ENCODE results near the gene SHOC2. TPM values are rescaled to one million over a fixed set of nuclear protein-coding genes. Genes with fewer than 3 reads are reported as not detected.
A peak's percentile ranks its signal among the peaks of the same experiment; 100 is the strongest.

SHOC2 gene
- polyA plus RNA-seq, 3 donors, result 13.9 to 69.9 (median 68.9) TPM

GRCh38 chr10:110872984-110873923, 46.1 kb upstream of the SHOC2 start:
- Histone ChIP-seq H3K36me3 (replicated peaks in 1 of 2; ENCODE audit: control insufficient read depth in 1 of 2, insufficient read depth in 2 of 2, low read length in 2 of 2) (peaks cover 22 to 24% of the 10 kb centered on the region in 2 donors), H3K4me3 (replicated peaks in 1 of 3; ENCODE audit: low read depth in 2 of 3, low read length in 3 of 3) (peak overlapping the region; percentile 88 to 95 (median 89)), H3K79me2 (ENCODE audit: insufficient read depth, low read length) (peaks cover 75% of the 10 kb centered on the region), H3K9ac (ENCODE audit: insufficient read depth, low read length, poor library complexity, severe bottlenecking) (peak overlapping the region; percentile 93), H3K27ac (ENCODE audit: low read depth in 1 of 2, low read length in 2 of 2) (peak overlapping the region; percentile 88 to 92), H3K4me1 (ENCODE audit: control insufficient read depth in 1 of 2, insufficient read depth in 2 of 2, low read length in 2 of 2) (peaks cover 25 to 45% of the 10 kb centered on the region in 2 donors), H3K9me3 (replicated peaks in 1 of 2; ENCODE audit: control insufficient read depth in 1 of 2, insufficient read depth in 1 of 2, low read length in 2 of 2) (no peaks in the 10 kb centered on the region), H3K4me2 (replicated peaks; ENCODE audit: extremely low read depth, low read length, poor library complexity, severe bottlenecking) (peak overlapping the region; percentile 88), H2AFZ (ENCODE audit: insufficient read depth, low read depth, low read length, poor library complexity, severe bottlenecking) (no peak overlapping the region), H3K27me3 (ENCODE audit: control insufficient read depth in 2 of 2, insufficient read depth in 2 of 2, low read length in 2 of 2) (no peaks in the 10 kb centered on the region), H4K20me1 (ENCODE audit: insufficient read depth, low read length) (peaks cover 44% of the 10 kb centered on the region)
- DNase-seq, result no peak
- intact Hi-C loops (cut with micrococcal nuclease), result loop anchor here (1.0 to 10.0 kb wide), 5 partner anchors 11 to 68 kb away; partner anchors contain the start of genes BBIP1 (in 1 of the 2) and SHOC2 (in 1 of the 2)
- no peak for TF ChIP-seq CTCF (IDR thresholded peaks at IDR 0.05)
- 0% methylated on average over 3 of the region's 16 CpGs for WGBS (ENCODE audit: insufficient coverage)
- peak overlapping the region; percentile 88 to 91 for H3K4me3 Mint-ChIP-seq
- no peaks in the 10 kb centered on the region for H3K9me3 Mint-ChIP-seq
- peaks cover 47% of the 10 kb centered on the region for H3K4me1 Mint-ChIP-seq
- peak overlapping the region; percentile 87 to 95 (median 93) for H3K27ac Mint-ChIP-seq
- peaks cover 9 to 18% of the 10 kb centered on the region in 2 donors for H3K36me3 Mint-ChIP-seq
- H3K27me3 Mint-ChIP-seq (ENCODE audit: low read depth in 3 of 3), result peaks cover 0 to 2% (median 0%) of the 10 kb centered on the region in 3 donors

GRCh38 chr10:110873951-110874350, 45.5 kb upstream of the SHOC2 start:
- peak overlapping the region; percentile 93 for H3K9ac ChIP-seq (ENCODE audit: insufficient read depth, low read length, poor library complexity, severe bottlenecking)
- no peaks in the 10 kb centered on the region for H3K9me3 ChIP-seq (replicated peaks in 1 of 2; ENCODE audit: control insufficient read depth in 1 of 2, insufficient read depth in 1 of 2, low read length in 2 of 2)
- peaks cover 14 to 22% of the 10 kb centered on the region in 2 donors for H3K36me3 Mint-ChIP-seq
- H3K27me3 Mint-ChIP-seq (ENCODE audit: low read depth in 3 of 3), result peaks cover 0 to 2% (median 0%) of the 10 kb centered on the region in 3 donors
- no peaks in the 10 kb centered on the region for H3K27me3 ChIP-seq (ENCODE audit: control insufficient read depth in 2 of 2, insufficient read depth in 2 of 2, low read length in 2 of 2)
- DNase-seq, result no peak
- intact Hi-C loops (cut with micrococcal nuclease), result loop anchor here (5.0 to 10.0 kb wide), 4 partner anchors 37 to 69 kb away; partner anchors contain the start of genes BBIP1 (in 1 of the 2) and SHOC2 (in 1 of the 2)
- H3K4me2 ChIP-seq (replicated peaks; ENCODE audit: extremely low read depth, low read length, poor library complexity, severe bottlenecking), result peak overlapping the region; percentile 88
- peak overlapping the region; percentile 88 to 95 (median 89) for H3K4me3 ChIP-seq (replicated peaks in 1 of 3; ENCODE audit: low read depth in 2 of 3, low read length in 3 of 3)
- TF ChIP-seq CTCF (IDR thresholded peaks at IDR 0.05), result no peak
- peaks cover 29 to 31% of the 10 kb centered on the region in 2 donors for H3K36me3 ChIP-seq (replicated peaks in 1 of 2; ENCODE audit: control insufficient read depth in 1 of 2, insufficient read depth in 2 of 2, low read length in 2 of 2)
- no peaks in the 10 kb centered on the region for H3K9me3 Mint-ChIP-seq
- peaks cover 40% of the 10 kb centered on the region for H3K4me1 Mint-ChIP-seq
- H3K27ac ChIP-seq (ENCODE audit: low read depth in 1 of 2, low read length in 2 of 2), result no peak overlapping the region
- H3K27ac Mint-ChIP-seq, result peak overlapping the region in 4 of 7 donors; percentile 18 to 92 (median 57)
- no peak overlapping the region for H2AFZ ChIP-seq (ENCODE audit: insufficient read depth, low read depth, low read length, poor library complexity, severe bottlenecking)
- H3K4me3 Mint-ChIP-seq, result peak overlapping the region; percentile 67 to 91
- peaks cover 18 to 38% of the 10 kb centered on the region in 2 donors for H3K4me1 ChIP-seq (ENCODE audit: control insufficient read depth in 1 of 2, insufficient read depth in 2 of 2, low read length in 2 of 2)
- WGBS (ENCODE audit: insufficient coverage), result no CpG with 5 or more reads among the region's 2 CpGs
- peaks cover 51% of the 10 kb centered on the region for H4K20me1 ChIP-seq (ENCODE audit: insufficient read depth, low read length)
- peaks cover 82% of the 10 kb centered on the region for H3K79me2 ChIP-seq (ENCODE audit: insufficient read depth, low read length)
